ENCODE measurements around the gene SIL1.
"Not testable (repeated sequence)": the region's sequence is repeated elsewhere in the genome, so short reads cannot be mapped to it uniquely, and the experiment has no call there.

Gene SIL1

DNA sequence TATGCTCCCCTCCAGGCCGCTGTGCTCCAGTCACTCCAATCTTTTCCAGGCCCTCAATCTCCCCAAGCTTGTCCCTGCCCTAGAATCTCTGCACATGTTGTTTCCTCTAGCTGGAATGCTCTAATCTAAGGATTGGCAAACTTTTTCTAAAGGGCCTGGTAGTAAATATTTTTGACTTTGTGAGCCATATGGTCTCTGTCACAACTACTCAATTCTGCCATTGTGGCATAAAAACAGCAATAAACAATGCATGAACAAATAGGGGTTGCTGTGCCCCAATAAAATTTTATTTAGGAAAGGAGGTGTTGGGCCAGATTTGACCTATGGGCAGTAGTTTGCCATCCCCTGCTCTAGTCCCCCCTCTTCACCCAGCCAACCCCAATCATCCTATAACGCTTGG is 172.5 kb downstream of the SIL1 start:
- DNase-seq (ENCODE audit: low read depth): no peak

GRCh38 chr5:139023286-139023685 is 174.9 kb downstream of the SIL1 start:
- DNase-seq (ENCODE audit: low read depth): no peak

GRCh38 chr5:139022528-139022927 is 175.6 kb downstream of the SIL1 start:
- DNase-seq (ENCODE audit: low read depth): no peak

- no peak for DNase-seq (ENCODE audit: low read depth)
Measured at GRCh38 chr5:139021346-139021745, 176.8 kb downstream of the SIL1 start.

DNA sequence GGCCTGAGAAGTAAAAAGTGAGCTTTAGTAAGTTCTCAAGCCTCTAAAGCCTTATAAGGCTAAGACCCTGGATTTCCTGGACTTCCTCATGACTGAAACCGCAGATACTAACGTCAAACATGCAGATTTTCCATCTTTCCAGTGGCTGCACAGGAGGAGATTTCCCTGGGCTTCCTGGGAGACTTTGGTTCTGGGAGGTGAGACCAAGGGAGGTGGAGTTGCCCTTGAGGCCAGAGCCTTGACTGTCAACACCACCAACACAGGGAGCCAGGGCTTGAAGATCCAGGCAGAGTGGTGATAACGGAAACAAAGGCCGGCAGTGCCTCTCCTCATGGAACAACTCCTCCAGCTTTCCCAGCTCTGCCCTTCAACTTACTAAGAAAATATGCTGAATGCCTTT is 178.3 kb downstream of the SIL1 start:
- no peak for DNase-seq (ENCODE audit: low read depth)

DNA sequence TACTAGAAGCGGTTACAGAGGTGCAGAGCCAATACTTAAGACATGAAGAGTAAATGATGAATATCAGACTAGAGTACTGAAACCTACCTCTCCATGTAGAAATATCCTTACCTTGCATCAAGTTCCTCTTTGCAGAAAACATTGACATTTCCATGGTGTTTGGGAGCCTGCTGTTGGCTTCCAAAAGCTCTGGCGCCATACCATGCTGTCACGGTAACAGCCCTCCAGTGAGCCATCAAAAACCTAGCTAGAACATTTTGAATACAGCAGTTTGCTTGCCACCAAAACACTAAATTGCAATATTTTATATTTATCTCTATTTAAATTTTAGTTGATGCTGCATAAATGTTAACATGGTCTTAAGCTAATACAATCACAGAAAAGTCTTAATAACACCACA is 179.0 kb downstream of the SIL1 start:
- DNase-seq (ENCODE audit: low read depth): no peak

- no peak for DNase-seq (ENCODE audit: low read depth)
Measured at GRCh38 chr5:139017624-139018023, 180.5 kb downstream of the SIL1 start.

DNA sequence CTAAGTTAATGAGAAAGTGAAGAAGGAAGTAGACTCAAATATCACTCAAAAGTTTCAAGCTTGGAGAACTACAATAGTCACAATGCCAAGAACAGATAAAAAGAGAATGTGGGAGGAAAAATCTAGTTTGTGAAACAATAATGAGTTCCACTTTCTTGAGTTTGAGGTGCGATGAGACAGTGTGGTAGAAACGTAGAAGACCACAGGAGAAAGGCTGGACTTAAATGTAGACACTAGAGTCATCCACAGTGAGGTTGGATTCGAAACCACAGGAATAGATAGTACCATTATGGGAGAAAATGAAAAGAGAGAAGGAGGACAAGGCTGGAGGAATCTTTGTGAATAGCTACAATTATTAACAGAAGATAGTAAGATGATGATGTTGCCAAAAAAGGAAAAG is 182.0 kb downstream of the SIL1 start:
- DNase-seq (ENCODE audit: low read depth): no peak

DNA sequence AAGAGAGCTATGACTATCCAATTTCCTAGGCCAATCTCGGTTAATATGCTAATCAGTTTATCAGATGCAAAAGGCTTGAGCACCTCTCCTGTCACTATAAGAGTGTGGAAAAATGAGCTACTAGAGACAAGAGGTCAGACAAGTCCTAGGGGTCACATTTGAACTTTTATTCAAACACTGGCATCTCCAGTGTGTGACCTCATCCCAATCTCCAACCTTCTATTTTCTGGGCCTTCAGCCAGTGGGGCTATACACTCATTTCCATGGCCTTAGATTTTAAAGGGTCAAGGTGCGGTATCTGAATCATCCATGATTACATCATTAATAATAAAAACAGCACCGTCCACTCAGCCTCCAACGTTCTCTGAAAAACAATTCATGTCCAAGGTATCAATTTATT is 183.4 kb downstream of the SIL1 start:
- DNase-seq (ENCODE audit: low read depth): no peak

DNA sequence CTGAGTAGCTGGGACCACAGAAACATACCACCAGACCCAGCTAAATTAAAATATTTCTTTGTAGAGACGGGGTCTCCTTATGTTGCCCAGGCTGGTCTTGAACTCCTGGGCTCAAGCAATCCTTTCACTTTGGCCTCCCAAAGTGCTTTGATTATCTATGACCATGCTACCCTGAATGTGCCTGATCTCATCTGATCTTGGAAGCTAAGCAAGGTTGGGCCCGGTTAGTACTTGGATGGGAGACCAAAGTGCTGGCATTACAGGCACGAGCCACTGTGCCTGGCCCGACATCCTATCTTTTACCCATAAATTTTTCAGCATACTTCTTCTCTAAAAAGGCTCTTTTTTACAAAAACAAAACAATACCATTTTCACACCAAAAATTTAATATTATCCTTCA is 186.0 kb downstream of the SIL1 start:
- DNase-seq (ENCODE audit: low read depth): no peak

- DNase-seq (ENCODE audit: low read depth): not testable (repeated sequence)
Measured at GRCh38 chr5:139011156-139011555, 187.0 kb downstream of the SIL1 start.

DNA sequence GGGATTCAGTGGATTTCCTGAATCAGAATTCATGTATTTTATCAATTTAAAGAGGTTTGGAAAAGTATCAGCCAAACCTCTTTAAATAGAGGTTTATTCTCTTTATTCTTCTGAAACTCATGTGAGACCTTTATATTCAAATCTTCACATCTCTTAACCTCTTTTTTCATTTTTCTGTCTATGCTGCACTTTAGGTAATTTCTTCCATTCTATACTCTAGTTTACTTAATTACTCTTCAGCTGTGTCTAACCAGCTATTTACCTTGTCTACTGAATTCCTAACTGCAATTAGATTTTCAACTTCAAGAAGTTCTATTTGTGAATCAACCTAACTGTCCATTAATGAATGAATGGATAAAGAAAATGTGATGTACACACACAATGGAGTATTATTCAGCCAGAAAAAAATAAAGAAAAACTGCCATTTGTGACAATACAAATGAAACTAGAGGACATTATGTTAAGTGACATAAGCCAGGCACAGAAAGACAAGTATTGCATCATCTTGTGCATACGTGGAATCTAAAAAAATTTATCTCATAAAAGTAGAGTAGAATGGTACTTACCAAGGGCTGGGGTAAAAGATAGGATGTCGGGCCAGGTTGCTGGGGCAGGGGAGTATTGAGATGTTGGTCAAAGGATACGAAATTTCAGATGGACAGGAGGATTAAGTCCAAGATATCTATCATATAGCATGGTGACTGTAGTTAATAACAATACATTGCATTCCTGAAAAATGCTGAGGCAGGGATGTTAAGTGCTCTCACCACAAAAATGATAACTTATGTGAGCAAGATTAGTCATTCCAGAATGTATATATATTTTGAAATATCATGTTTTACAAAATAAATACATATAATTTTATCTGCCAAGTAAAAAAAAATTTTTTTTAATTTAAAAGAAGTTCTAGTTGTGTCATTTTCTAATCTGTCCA is 193.5 kb downstream of the SIL1 start:
- no peak for DNase-seq (ENCODE audit: low read depth)

DNA sequence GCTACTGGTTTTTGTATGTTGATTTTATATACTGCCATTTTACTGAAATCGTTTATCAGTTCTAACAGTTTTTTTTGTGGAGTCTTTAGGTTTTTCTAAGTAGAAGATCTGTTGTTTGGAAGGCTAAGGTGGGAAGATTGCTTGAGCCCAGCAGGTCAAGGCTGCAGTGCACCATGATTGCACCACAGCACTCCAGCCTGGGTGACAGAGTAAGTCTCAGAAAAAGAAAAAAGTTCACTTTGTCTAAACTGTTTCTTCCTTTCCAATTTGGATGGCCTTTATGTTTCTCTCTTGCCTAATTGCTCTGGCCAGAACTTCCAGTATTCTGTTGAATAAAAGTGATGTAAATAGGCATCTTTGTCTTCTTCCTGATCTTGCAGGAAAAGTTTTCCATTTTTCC is 198.5 kb downstream of the SIL1 start:
- no peak for DNase-seq (ENCODE audit: low read depth)

DNA sequence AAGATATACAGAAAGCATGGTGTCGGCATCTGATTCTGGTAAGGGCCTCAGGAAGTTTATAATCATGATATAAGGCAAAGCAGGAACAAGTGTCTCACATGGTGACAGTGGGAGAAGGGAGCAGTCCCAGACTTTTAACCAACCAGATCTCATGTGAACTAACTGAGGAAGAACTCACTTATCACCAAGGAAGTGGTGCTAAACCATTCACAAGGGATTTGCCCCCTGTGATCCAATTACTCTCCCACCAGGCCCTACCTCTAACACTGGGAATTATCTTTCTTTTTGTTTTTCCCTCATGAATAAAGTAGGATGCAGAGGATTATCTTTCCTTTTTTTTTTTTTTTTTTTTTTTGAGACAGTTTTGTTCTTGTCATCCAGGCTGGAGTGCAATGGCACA is 199.6 kb downstream of the SIL1 start:
- DNase-seq (ENCODE audit: low read depth): no peak

GRCh38 chr5:138996120-138996519 is 202.0 kb downstream of the SIL1 start:
- no peak for DNase-seq (ENCODE audit: low read depth)

DNA sequence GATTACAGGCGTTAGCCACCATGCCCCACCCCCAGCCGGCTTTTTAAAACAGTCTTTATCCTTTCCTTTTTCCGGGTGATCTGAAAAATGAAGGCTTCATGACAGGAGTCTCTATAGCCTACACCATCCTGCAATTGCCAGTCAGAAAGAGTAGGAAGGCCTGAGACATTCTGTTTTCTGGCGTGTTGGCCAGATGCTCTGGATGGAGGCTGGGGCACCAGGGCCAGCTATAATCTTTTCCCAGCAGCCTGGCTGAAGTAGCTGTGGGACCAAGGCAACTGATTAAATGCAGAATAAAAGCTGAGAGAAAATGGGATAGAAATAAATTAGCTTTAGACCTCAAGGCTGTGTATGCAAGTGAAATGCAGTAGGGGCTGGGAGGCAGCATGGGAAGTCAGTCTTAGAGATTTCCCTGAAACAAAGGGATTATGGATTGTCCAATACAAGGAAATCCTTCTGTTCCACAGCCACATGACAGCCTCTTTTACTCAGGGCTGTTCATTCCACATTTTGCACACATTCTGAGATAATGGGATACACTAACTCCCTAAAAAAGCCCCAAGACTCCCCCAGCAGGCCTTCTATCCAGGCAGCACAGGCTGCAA is 207.1 kb downstream of the SIL1 start:
- no peak for DNase-seq (ENCODE audit: low read depth)

- DNase-seq (ENCODE audit: low read depth): no peak
Measured at GRCh38 chr5:138989720-138990119, 208.4 kb downstream of the SIL1 start.

GRCh38 chr5:138986186-138986800 is 211.9 kb downstream of the SIL1 start:
- DNase-seq (ENCODE audit: low read depth): no peak

DNA sequence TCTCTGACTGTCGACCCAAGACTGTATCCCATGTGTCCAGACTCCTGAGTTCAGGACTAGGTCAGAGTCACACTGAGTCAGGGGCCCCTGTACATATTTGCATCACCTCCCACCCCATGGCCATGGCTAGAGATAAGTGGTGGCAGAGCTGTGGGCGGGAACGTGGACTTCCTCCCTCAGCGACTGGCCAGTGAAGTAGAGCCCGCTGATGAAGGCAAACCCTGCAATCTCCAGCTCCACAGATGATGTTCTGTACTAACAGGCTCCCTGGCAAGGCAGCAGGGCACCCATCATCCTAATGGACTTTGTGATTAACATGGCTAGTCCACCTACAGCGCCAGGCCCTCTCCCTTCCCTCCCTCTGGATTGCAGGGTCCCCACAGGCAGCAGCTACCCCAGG is 212.5 kb downstream of the SIL1 start:
- DNase-seq (ENCODE audit: low read depth): no peak

DNA sequence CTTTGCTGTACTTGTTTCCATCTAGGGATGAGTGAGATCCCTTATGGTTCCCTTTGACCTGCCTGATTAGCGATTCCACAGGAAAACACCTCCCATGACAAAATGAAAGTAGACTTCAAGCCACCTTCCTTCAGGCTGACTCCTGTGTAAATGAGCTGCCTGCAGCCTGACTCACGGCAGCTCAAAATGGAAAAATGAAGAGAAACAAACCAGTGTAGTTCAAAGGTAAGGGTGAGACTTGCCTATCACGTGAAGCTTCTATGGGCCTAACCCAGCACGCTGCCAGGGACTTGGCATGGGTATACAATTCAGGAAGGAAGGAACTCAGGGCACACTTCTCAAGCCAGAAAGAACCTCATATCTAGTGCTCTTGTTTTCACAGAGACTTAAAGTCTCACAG is 212.9 kb downstream of the SIL1 start:
- DNase-seq (ENCODE audit: low read depth): no peak

DNA sequence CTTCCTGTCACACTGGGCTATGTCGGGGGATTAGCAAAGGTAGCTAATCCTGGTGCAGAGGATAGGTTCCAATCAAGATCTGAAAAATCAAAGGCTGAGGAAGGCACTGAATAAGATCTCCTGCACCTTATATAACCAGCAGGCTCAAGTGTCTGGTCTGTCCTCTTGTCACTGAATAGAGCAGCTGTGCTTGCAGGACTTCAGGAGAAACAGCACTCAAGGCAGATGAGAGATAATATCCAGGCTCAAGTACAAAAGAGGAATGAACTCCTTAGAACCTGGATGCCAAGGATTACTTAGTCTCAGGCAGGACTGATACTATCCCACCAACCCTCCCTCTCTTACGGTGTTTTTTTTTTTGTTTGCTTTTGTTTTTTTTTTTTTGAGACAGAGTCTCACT is 214.2 kb downstream of the SIL1 start:
- no peak for DNase-seq (ENCODE audit: low read depth)

GRCh38 chr5:138981586-138981985 is 216.6 kb downstream of the SIL1 start:
- no peak for DNase-seq (ENCODE audit: low read depth)

DNA sequence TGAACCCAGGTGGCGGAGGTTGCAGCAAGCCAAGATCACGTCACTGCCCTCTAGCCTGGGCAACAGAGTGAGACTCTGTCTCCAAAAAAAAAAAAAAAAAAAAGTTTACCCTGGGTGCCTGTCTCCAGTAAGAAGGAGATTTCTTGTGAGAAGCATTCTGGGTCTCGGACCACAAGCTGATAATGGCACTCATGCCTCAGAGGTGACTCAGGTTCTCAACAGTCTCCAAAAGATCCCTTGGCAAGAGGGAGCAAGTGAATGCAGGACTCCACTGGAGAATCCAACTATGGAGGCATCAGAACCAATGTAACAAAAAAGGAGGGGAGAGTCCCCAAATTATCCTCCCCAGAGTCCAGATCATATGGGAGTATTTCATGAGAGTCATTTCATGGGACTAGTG is 217.0 kb downstream of the SIL1 start:
- no peak for DNase-seq (ENCODE audit: low read depth)

Measured in T follicular helper cell (primary cell).